Muscle layer of colon (tissue), 2 donors: ENCODE results near the gene HABP2.

ENCODE experiments used
- H3K27ac ChIP-seq: one replicate; pipeline ENCODE4 v1.7.0; 2013; ENCODE audit warnings: low read depth, mild to moderate bottlenecking, low read length, moderate library complexity
- H3K27me3 ChIP-seq, 2 donors: one replicate each; pipeline ENCODE4 v1.7.0; 2013; ENCODE audit warnings: low read length in 2 of 2, mild to moderate bottlenecking in 2 of 2; ENCODE audit not compliant: insufficient read depth in 2 of 2, control insufficient read depth in 1 of 2
- H3K36me3 ChIP-seq: one replicate; pipeline ENCODE4 v1.7.0; 2013; ENCODE audit warnings: mild to moderate bottlenecking, low read length; ENCODE audit not compliant: insufficient read depth
- H3K4me1 ChIP-seq: one replicate; pipeline ENCODE4 v1.7.0; 2013; ENCODE audit warnings: mild to moderate bottlenecking, low read length; ENCODE audit not compliant: insufficient read depth
- H3K4me3 ChIP-seq, 2 donors: one replicate each; pipeline ENCODE4 v1.7.0; 2013; ENCODE audit warnings: low read length in 2 of 2, low read depth in 1 of 2, mild to moderate bottlenecking in 1 of 2, moderate library complexity in 1 of 2
- H3K9ac ChIP-seq: one replicate; pipeline ENCODE4 v1.7.0; 2013; ENCODE audit warnings: low read length
- H3K9me3 ChIP-seq: one replicate; pipeline ENCODE4 v1.7.0; 2013; ENCODE audit warnings: mild to moderate bottlenecking, low read length
- donor health status: abdominal sarcoma.
- donor health status: Adenocarcinoma of cecum.

HABP2 gene

GRCh38 chr10:113518816-113519591 lies 33.8 kb upstream of the HABP2 start:
- H3K9ac ChIP-seq = no peak overlapping the region
- H3K4me1 ChIP-seq = peaks cover 7% of the 10 kb centered on the region
- no peaks in the 10 kb centered on the region for H3K27me3 ChIP-seq
- no peaks in the 10 kb centered on the region for H3K36me3 ChIP-seq
- H3K9me3 ChIP-seq = no peaks in the 10 kb centered on the region
- no peak overlapping the region for H3K4me3 ChIP-seq
- H3K27ac ChIP-seq = no peak overlapping the region

DNA sequence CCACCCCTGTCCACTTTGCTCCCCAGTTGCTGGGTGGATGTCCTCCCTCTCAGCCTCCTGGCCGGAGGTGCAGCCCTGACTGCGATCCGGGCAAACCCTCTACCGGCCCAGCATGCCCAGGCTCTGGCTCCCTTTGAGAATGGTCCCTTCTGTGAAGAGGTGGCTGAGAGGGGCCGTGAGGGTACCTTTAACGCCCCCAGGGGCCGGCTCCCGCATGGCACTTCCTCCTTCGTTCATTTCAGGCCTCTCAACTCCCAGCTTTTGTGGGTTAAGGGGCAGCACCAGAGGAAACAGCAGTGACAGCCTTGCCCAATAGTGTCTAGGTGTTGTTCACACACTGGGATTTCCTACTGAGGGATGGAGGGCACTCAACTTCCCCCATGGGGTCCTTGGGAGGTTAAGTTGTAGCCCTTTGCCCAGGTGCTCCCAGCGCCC lies 33.2 kb upstream of the HABP2 start:
- Histone ChIP-seq H3K27ac (no peak overlapping the region), H3K4me3 (no peak overlapping the region), H3K36me3 (no peaks in the 10 kb centered on the region)

GRCh38 chr10:113520261-113520660 lies 32.6 kb upstream of the HABP2 start:
- H3K9me3 ChIP-seq = no peaks in the 10 kb centered on the region
- no peak overlapping the region for H3K27ac ChIP-seq
- no peak overlapping the region for H3K9ac ChIP-seq
- H3K36me3 ChIP-seq = no peaks in the 10 kb centered on the region
- no peak overlapping the region for H3K4me3 ChIP-seq
- H3K27me3 ChIP-seq = no peaks in the 10 kb centered on the region
- peaks cover 7% of the 10 kb centered on the region for H3K4me1 ChIP-seq

More for the DNA sequence above, 33.2 kb upstream of the HABP2 start:
- H3K9me3 ChIP-seq = no peaks in the 10 kb centered on the region
- no peaks in the 10 kb centered on the region for H3K27me3 ChIP-seq
- peaks cover 7% of the 10 kb centered on the region for H3K4me1 ChIP-seq
- H3K9ac ChIP-seq = no peak overlapping the region

- Histone ChIP-seq H3K4me3 (no peak overlapping the region), H3K27me3 (no peaks in the 10 kb centered on the region), H3K9me3 (no peaks in the 10 kb centered on the region), H3K36me3 (no peaks in the 10 kb centered on the region), H3K9ac (no peak overlapping the region), H3K27ac (no peak overlapping the region), H3K4me1 (peaks cover 7% of the 10 kb centered on the region)
Measured at GRCh38 chr10:113520690-113521474, 32.0 kb upstream of the HABP2 start.

GRCh38 chr10:113521475-113521795 lies 31.4 kb upstream of the HABP2 start:
- H3K9me3 ChIP-seq = no peaks in the 10 kb centered on the region
- H3K27me3 ChIP-seq = no peaks in the 10 kb centered on the region

GRCh38 chr10:113522460-113522859 lies 30.4 kb upstream of the HABP2 start:
- H3K36me3 ChIP-seq = no peaks in the 10 kb centered on the region
- H3K9ac ChIP-seq = no peak overlapping the region
- no peak overlapping the region for H3K4me3 ChIP-seq
- no peaks in the 10 kb centered on the region for H3K27me3 ChIP-seq
- H3K4me1 ChIP-seq = peaks cover 7% of the 10 kb centered on the region
- H3K9me3 ChIP-seq = no peaks in the 10 kb centered on the region
- no peak overlapping the region for H3K27ac ChIP-seq

More at GRCh38 chr10:113521475-113521795, 31.4 kb upstream of the HABP2 start:
- H3K36me3 ChIP-seq = no peaks in the 10 kb centered on the region
- H3K4me1 ChIP-seq = peaks cover 7% of the 10 kb centered on the region
- no peak overlapping the region for H3K4me3 ChIP-seq
- no peak overlapping the region for H3K9ac ChIP-seq
- no peak overlapping the region for H3K27ac ChIP-seq

GRCh38 chr10:113523071-113523470 lies 29.8 kb upstream of the HABP2 start:
- H3K9ac ChIP-seq = no peak overlapping the region
- no peak overlapping the region for H3K27ac ChIP-seq

DNA sequence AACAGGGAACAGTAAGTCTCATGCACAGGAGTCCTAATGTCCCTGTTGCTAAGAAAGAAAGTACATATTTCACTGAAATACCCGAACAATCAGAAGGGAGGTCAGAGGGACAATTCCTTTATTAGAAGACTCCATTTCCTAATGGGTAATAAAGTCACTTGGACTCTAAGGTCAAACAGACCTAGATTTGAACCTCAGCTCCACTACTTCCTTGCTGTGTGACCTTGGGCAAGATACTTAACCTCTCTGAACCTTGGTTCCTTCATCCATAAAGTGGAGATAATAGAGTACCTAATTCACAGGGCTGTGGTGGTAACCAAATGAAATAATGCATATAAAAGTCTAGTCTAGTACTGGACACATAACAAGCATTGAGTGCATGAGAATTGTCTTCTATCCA lies 29.2 kb upstream of the HABP2 start:
- Histone ChIP-seq H3K9me3 (no peaks in the 10 kb centered on the region), H3K4me3 (no peak overlapping the region), H3K27ac (no peak overlapping the region), H3K36me3 (no peaks in the 10 kb centered on the region), H3K4me1 (peaks cover 7% of the 10 kb centered on the region), H3K9ac (no peak overlapping the region), H3K27me3 (no peaks in the 10 kb centered on the region)

More at GRCh38 chr10:113523071-113523470, 29.8 kb upstream of the HABP2 start:
- Histone ChIP-seq H3K36me3 (no peaks in the 10 kb centered on the region), H3K4me3 (no peak overlapping the region), H3K9me3 (no peaks in the 10 kb centered on the region), H3K4me1 (peaks cover 7% of the 10 kb centered on the region), H3K27me3 (no peaks in the 10 kb centered on the region)

DNA sequence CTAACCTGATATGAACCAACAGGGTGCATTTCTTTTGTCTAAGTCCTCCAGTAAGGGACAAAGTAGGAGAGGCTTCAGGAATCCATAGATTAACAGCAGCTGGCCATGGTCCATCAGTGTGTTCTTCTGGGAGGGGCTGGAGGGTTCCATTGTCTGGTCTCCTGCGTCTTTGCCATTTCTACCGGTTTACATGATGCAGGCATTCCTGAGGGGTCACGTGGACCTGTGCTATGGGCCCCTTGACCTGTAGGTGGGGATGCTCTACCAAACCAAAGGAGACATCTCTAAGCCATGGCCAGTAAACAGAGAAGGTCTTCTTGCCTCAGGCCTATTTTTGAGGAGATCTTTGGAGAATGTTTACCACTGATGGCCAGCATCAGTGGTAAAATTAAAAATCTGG lies 28.7 kb upstream of the HABP2 start:
- H3K9ac ChIP-seq = no peak overlapping the region
- H3K36me3 ChIP-seq = no peaks in the 10 kb centered on the region
- H3K4me1 ChIP-seq = peaks cover 7% of the 10 kb centered on the region
- no peak overlapping the region for H3K4me3 ChIP-seq
- no peaks in the 10 kb centered on the region for H3K27me3 ChIP-seq
- no peak overlapping the region for H3K27ac ChIP-seq
- H3K9me3 ChIP-seq = no peaks in the 10 kb centered on the region

GRCh38 chr10:113524539-113525490 lies 28.0 kb upstream of the HABP2 start:
- no peaks in the 10 kb centered on the region for H3K27me3 ChIP-seq

GRCh38 chr10:113525713-113526112 lies 27.1 kb upstream of the HABP2 start:
- Histone ChIP-seq H3K4me3 (no peak overlapping the region), H3K4me1 (peaks cover 3% of the 10 kb centered on the region), H3K27me3 (no peaks in the 10 kb centered on the region), H3K36me3 (no peaks in the 10 kb centered on the region), H3K9me3 (no peaks in the 10 kb centered on the region), H3K27ac (no peak overlapping the region), H3K9ac (no peak overlapping the region)

More at GRCh38 chr10:113524539-113525490, 28.0 kb upstream of the HABP2 start:
- H3K4me1 ChIP-seq = peaks cover 7% of the 10 kb centered on the region
- H3K36me3 ChIP-seq = no peaks in the 10 kb centered on the region
- no peaks in the 10 kb centered on the region for H3K9me3 ChIP-seq
- no peak overlapping the region for H3K27ac ChIP-seq
- no peak overlapping the region for H3K4me3 ChIP-seq
- H3K9ac ChIP-seq = no peak overlapping the region
